ENCODE measurements around the gene ITGB3BP.

ITGB3BP gene

DNA sequence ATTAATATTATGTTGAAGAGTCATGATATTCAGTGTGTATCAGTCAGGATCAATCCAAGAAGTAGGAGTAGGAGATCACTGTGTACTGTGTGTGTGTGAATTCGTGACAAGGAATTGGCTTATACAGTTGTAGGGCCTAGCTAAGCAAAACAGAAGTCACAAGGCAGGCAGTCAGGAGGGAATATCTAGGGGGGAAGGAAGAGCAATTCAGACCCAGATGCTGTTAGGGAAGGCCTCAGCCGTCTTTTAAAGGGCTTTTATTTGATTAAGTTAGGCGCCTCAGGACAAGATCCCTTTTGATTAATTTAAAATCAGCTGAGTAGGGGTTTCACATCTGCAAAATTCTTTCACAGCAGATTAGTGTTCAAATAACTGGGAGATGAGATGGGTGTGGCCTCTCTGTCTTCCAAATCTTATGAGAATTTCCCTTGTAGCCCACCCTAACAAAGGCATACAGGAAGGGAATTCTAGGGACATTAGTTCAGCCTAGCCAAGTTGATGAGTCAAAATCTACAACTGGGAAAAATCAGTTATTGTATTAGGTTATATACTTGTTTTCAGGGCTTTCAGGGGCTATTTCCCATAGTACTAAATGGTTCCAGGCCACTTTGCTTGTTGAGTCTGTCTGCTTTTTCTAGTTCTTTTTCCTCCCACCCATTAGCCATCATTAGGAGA, 108.2 kb downstream of the ITGB3BP start:
- DNase-seq = no peak

DNA sequence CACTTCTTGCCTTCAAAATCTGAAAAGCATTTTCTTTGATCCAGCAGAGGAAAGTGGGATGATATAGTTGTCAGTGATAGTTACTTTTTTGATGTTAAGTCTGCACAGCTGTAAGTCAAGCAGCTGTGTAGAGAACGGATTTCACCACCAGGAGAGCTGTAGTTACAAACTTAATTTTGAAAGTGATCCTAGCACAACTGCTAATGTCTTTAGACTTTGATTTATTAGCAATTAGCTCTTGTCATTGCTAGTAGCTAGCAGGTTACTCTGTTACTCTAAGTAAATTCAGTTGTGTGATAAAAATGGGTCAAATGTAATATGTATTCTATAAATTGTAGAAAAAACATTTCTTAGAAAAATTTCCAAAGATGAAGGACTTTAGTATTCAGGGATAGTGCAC, 109.6 kb downstream of the ITGB3BP start:
- DNase-seq = no peak

DNA sequence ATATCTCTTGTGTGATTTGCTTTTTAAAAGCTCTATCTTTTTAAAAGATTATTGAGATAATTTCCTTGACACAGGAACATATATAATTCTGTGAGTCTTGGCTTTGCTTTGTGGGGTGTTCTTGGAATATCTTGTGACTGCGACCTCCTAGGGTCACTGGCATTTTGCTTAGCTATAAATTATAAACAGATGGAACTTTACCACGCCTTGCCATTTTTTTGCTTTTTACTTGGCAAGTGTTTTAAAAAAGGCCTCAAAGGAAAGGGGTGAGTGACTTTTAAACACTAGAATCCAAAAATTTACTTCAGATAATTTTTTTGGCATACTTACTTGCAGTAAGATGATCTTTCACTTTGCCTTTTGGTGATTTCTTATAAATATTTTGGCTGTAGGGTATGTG, 112.0 kb downstream of the ITGB3BP start:
- DNase-seq = no peak

DNA sequence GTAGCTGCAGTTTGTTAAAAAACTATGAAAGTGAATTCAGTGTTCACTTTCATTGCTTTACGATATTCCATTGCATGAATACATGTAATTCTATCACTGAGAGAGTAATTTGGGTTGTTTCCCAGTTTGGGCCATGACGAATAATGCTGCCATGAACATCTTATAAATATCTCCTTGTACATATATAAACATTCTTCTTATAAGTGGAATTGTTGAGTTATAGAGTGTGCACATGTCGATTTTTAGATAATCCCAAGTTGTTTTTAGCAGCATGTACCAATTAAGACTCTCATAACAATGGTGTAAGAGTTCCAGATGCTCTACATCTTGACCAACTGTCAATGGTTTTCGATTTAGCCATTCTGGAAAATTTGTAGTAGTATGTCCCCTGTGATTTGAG, 114.7 kb downstream of the ITGB3BP start:
- no peak for DNase-seq

DNA sequence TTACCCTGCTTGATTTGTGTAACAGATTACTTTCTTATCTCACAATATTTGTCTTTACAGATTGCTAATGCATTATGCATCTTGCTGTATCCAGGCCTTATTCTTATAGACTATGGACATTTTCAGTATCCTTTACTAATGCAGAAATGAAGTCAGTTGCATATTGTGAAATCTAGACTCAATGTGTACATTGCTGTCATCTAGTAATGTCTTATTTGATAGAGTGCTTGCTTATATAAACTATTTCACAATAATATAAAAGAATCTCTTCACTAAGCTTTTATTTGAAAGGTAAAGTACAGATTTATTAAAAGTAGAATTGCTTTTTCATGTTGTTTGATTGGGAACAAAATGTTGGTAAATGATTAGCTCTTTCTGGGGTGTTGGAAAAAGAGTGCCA, 116.0 kb downstream of the ITGB3BP start:
- DNase-seq = no peak

DNA sequence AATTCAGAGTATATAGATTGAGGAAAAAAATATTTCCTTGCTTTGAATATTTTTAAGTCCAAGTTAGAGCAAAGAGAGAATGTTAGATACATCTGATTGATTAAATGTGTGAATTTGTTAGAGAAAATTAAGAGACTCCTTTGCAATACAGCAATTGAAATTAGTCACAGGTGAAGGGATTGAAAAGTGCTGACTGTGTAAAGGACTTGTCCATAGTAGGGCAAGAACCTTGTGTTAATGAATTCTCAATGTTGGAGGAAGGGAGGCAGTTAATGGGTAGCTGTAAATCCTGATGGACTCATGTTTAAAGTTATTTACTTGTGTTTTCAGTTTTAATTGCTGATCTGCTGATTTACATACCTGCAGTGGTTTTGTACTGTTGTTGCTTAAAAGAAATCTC, 117.0 kb downstream of the ITGB3BP start:
- no peak for DNase-seq

DNA sequence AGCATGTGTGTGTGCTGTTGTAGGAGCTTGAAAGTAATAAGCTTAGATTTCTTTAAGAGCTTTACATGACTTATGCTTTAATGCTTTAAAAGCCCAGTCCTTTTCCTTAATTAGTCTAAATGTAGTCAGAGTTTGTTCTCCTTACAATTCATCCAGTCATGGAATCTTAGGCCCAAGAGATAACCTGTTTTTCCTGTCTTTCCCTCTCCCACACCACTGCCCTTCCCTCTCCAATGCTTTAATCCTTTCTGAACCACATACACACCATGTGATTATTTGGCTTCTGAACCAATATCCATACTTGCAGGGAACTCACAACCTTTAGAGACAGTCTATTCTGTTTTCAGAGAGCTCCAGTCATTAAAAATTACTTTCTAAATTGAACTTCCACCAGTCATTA, 118.0 kb downstream of the ITGB3BP start:
- DNase-seq = no peak

DNA sequence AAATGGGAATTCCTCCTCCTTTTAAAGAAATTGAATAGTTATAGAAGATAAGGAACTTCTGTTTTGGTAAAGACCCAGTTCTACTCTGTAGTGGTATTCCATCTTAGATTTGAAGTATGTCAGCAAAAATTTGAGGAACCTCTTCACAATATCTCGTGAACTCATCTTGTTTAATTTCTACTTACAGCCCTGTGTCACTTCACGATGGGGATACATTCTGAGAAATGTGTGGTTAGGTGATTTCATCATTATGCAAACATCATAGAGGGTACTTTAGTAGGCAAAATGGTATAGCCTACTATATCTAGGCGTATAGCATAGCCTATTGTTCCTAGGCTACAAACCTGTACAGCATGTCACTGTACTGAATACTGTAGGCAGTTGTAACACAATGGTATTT, 119.6 kb downstream of the ITGB3BP start:
- DNase-seq = no peak

DNA sequence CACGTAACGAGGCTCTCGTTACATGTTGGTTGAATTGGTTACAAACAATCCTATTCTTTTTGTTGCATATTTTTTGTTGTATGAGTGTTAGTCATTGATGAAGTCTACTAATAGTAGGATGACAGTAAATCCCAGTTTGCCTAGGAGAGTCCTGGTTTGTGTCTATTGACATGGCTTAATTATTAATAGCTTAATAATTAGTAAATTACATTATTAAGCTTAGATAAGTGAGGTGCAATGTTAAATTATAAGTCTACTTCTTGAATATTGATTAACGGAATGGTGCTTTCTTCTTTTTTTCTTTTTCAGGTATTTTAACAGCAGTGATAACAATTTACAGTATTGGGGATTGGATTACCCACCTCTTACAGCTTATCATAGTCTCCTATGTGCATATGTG, 121.1 kb downstream of the ITGB3BP start:
- DNase-seq = no peak

Measured in DMS153 (cell line).